Fibroblast of lung (primary cell): ENCODE measurements around the gene ZNF197. TPM values are rescaled to one million over a fixed set of nuclear protein-coding genes. Genes with fewer than 3 reads are reported as not detected.

Experiments
- DNase-seq, 2 donors: peaks; one replicate each; pipeline versions ENCODE4 v3.0.0 to v3.0.0-alpha.2; 2010; ENCODE audit warnings: low read depth in 2 of 2
- H2AFZ ChIP-seq: 2 replicates; pipeline ENCODE4 v1.5.1; 2012; ENCODE audit warnings: low read length, control low read depth, inconsistent platforms
- H3K27ac ChIP-seq: 2 replicates; pipeline ENCODE4 v1.5.1; 2011; ENCODE audit warnings: low read length, control low read depth; ENCODE audit not compliant: insufficient read depth
- H3K27me3 ChIP-seq: 2 replicates; pipeline ENCODE4 v1.5.1; 2011; ENCODE audit warnings: mild to moderate bottlenecking, low read length; ENCODE audit not compliant: control insufficient read depth, insufficient read depth
- H3K36me3 ChIP-seq: 2 replicates; pipeline ENCODE4 v1.5.1; 2011; ENCODE audit warnings: low read length; ENCODE audit not compliant: control insufficient read depth, insufficient read depth
- H3K4me1 ChIP-seq: 2 replicates; pipeline ENCODE4 v1.5.1; 2011; ENCODE audit warnings: low read length; ENCODE audit not compliant: control insufficient read depth, insufficient read depth; ENCODE audit errors: extremely low read depth
- H3K4me2 ChIP-seq: 2 replicates; pipeline ENCODE4 v1.5.1; 2011; ENCODE audit warnings: low read length, control low read depth; ENCODE audit not compliant: insufficient read depth; ENCODE audit errors: extremely low read depth
- H3K4me3 ChIP-seq, 4 experiments: fragments of 200-600 bp in 1 of 4; sonication (generic) in 1 of 4; replicated peaks in 1 of 4; 2 replicates each; pipeline ENCODE4 v1.5.1; 2011 to 2016; ENCODE audit warnings: low read length in 4 of 4, low read depth in 3 of 4, mild to moderate bottlenecking in 3 of 4, control low read depth in 2 of 4, inconsistent platforms in 1 of 4, mixed read lengths in 1 of 4; ENCODE audit not compliant: insufficient read depth in 1 of 4; ENCODE audit errors: control extremely low read depth in 1 of 4
- H3K79me2 ChIP-seq: 2 replicates; pipeline ENCODE4 v1.5.1; 2012; ENCODE audit warnings: mild to moderate bottlenecking, low read length, inconsistent platforms; ENCODE audit not compliant: control insufficient read depth, insufficient read depth
- H3K9ac ChIP-seq: 2 replicates; pipeline ENCODE4 v1.5.1; 2011; ENCODE audit warnings: mild to moderate bottlenecking, low read length, control low read depth; ENCODE audit not compliant: insufficient read depth
- H3K9me3 ChIP-seq: 2 replicates; pipeline ENCODE4 v1.5.1; 2012; ENCODE audit warnings: low read depth, low read length; ENCODE audit not compliant: control insufficient read depth, insufficient read depth
- H4K20me1 ChIP-seq: 2 replicates; pipeline ENCODE4 v1.5.1; 2011; ENCODE audit warnings: low read length; ENCODE audit not compliant: control insufficient read depth, insufficient read depth; ENCODE audit errors: extremely low read depth
- EZH2 ChIP-seq: IDR thresholded peaks from 2 replicates; pipeline ENCODE4 v1.5.1; 2012; ENCODE audit warnings: low read length, control low read depth, mild to moderate bottlenecking; ENCODE audit errors: missing control alignments
- polyA plus RNA-seq, 2 donors: library from polyadenylated mRNA; depleted of rRNA in 1 of 2; stranded (reverse) in 1 of 2; unstranded in 1 of 2; fragments of >200 nt; gene quantifications; 2 replicates each; pipeline ENCODE4 v1.2.1, GENCODE V29; 2011 to 2012; ENCODE audit warnings: missing spikeins in 1 of 2
- total RNA-seq: library from RNA; depleted of rRNA; stranded (reverse); fragments of >200 nt; gene quantifications from 2 replicates; pipeline ENCODE4 v1.2.1, GENCODE V29; 2014
- TF ChIP-seq, protein P1 (sequence below), 2 donors: IDR thresholded peaks in 1 of 2; conservative IDR thresholded peaks in 1 of 2; 1 replicate in 1 of 2; 2 replicates in 1 of 2; pipeline ENCODE4 v1.5.1; 2011 to 2012; ENCODE audit warnings: low read length in 2 of 2, control low read depth in 1 of 2, inconsistent platforms in 1 of 2, low read depth in 1 of 2, mild to moderate bottlenecking in 1 of 2

Gene ZNF197
- total and polyA plus RNA-seq, 2 donors (not counting 1 experiment from before 2014, with no cell fraction given), result 9.3 to 20.8 TPM

DNA sequence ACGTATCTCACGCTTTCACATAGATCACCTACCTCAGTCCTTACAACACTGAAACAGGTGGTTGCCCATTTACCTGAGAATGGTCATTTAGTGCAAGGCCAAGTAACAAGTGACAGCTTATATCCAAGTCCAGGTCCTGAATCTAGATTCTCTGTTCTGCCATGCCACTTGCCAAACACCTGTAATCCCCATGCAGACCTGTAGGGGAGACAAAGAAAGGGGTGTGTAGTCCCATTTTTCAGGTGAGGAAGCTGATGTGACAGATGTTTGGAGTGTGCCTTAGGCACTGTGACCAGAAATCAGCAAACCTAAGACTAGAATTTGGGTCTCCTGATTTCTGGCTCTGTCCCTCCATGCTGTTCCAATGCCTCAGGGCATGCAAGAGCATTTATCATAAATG lies 36.4 kb downstream of the ZNF197 start:
- Histone ChIP-seq H3K79me2 (no peaks in the 10 kb centered on the region), H3K36me3 (peaks cover 24% of the 10 kb centered on the region), H3K27me3 (no peaks in the 10 kb centered on the region), H3K27ac (no peak overlapping the region), H3K9ac (no peak overlapping the region), H3K4me3 (no peak overlapping the region), H2AFZ (no peak overlapping the region), H3K4me1 (no peaks in the 10 kb centered on the region), H3K4me2 (no peak overlapping the region), H4K20me1 (no peaks in the 10 kb centered on the region), H3K9me3 (peaks cover 6% of the 10 kb centered on the region)
- no peak for TF ChIP-seq EZH2
- TF ChIP-seq, protein P1, sequence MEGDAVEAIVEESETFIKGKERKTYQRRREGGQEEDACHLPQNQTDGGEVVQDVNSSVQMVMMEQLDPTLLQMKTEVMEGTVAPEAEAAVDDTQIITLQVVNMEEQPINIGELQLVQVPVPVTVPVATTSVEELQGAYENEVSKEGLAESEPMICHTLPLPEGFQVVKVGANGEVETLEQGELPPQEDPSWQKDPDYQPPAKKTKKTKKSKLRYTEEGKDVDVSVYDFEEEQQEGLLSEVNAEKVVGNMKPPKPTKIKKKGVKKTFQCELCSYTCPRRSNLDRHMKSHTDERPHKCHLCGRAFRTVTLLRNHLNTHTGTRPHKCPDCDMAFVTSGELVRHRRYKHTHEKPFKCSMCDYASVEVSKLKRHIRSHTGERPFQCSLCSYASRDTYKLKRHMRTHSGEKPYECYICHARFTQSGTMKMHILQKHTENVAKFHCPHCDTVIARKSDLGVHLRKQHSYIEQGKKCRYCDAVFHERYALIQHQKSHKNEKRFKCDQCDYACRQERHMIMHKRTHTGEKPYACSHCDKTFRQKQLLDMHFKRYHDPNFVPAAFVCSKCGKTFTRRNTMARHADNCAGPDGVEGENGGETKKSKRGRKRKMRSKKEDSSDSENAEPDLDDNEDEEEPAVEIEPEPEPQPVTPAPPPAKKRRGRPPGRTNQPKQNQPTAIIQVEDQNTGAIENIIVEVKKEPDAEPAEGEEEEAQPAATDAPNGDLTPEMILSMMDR (conservative IDR thresholded peaks at IDR 0.05 in 1 of 2, IDR thresholded peaks at IDR 0.05 in 1 of 2; ENCODE audit: low read depth in 1 of 2, low read length in 2 of 2), result peak in 1 of 2 donors; percentile 26
- no peak for DNase-seq

DNA sequence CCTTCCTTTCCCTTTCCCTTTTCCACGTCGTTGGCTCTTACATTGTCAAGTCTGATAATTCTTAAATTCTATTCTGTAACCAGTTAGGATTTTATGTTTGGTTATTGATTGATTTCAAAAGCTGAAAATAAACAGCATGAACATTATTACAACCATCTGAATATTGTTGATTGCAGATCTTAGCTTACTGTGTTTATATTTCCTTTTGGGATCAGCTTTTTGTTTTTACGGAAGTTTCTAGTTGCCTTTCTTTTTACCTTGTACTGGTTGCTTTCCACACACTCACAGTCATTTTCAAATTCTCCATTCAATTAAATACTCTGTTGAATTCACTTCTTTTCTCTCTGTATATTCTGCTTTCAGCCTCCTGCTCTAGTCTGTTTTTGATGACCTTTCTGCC lies 40.3 kb downstream of the ZNF197 start:
- H3K27me3 ChIP-seq, result no peaks in the 10 kb centered on the region
- no peaks in the 10 kb centered on the region for H3K9me3 ChIP-seq
- no peak overlapping the region for H3K27ac ChIP-seq
- no peak for TF ChIP-seq EZH2
- TF ChIP-seq, protein P1 (conservative IDR thresholded peaks at IDR 0.05 in 1 of 2, IDR thresholded peaks at IDR 0.05 in 1 of 2; ENCODE audit: low read depth in 1 of 2, low read length in 2 of 2), result no peak
- H2AFZ ChIP-seq, result no peak overlapping the region
- H4K20me1 ChIP-seq, result no peaks in the 10 kb centered on the region
- no peak overlapping the region for H3K9ac ChIP-seq
- no peak overlapping the region for H3K4me3 ChIP-seq
- DNase-seq, result no peak
- H3K4me1 ChIP-seq, result no peaks in the 10 kb centered on the region
- H3K36me3 ChIP-seq, result peaks cover 3% of the 10 kb centered on the region
- no peak overlapping the region for H3K4me2 ChIP-seq
- H3K79me2 ChIP-seq, result no peaks in the 10 kb centered on the region

DNA sequence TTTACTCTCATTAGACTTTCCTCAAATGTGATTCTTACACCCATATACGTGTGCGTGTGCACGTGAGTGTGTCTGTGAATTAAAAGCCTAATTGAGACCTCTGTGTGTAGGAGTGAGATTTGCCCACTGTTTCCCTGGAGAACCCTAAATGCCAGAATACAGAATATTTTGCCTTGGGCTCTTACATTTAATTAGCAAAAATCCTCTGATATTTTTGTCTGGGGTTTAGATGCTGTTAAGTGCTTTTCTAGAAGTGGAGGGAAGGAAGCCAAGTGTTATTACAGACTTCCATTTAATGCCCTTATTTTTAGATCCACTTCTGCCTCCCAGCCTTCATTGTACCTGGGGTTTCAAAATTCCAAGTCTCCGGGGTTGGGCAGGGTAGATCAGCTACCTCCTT lies 41.5 kb downstream of the ZNF197 start:
- Histone ChIP-seq H2AFZ (no peak overlapping the region), H3K4me2 (no peak overlapping the region), H3K36me3 (peaks cover under 1% of the 10 kb centered on the region), H3K79me2 (no peaks in the 10 kb centered on the region), H4K20me1 (no peaks in the 10 kb centered on the region), H3K9me3 (no peaks in the 10 kb centered on the region), H3K27ac (no peak overlapping the region), H3K27me3 (no peaks in the 10 kb centered on the region), H3K9ac (no peak overlapping the region), H3K4me1 (no peaks in the 10 kb centered on the region), H3K4me3 (no peak overlapping the region)
- TF ChIP-seq, protein P1 (conservative IDR thresholded peaks at IDR 0.05 in 1 of 2, IDR thresholded peaks at IDR 0.05 in 1 of 2; ENCODE audit: low read depth in 1 of 2, low read length in 2 of 2), result no peak
- no peak for TF ChIP-seq EZH2
- DNase-seq, result no peak
